ENCODE results near the gene DCTD. TPM values are rescaled to one million over a fixed set of nuclear protein-coding genes. Genes with fewer than 3 reads are reported as not detected.
"Not testable (repeated sequence)": the region's sequence is repeated elsewhere in the genome, so short reads cannot be mapped to it uniquely, and the experiment has no call there.

Gene DCTD
- total RNA-seq, 1 donor from 2014 or later: 89.1 TPM

- no peak for DNase-seq (ENCODE audit: low spot score)
Measured at GRCh38 chr4:182921608-182922007, 4.4 kb upstream of the DCTD start.

- no peak for DNase-seq (ENCODE audit: low spot score)
Measured at GRCh38 chr4:182920676-182921075, 3.5 kb upstream of the DCTD start.

- DNase-seq (ENCODE audit: low spot score): no peak
Measured at GRCh38 chr4:182918791-182919302, 1.7 kb upstream of the DCTD start.

GRCh38 chr4:182918044-182918607, 940 bp upstream of the DCTD start:
- DNase-seq (ENCODE audit: low spot score): no peak

- peak; percentile 68 for DNase-seq (ENCODE audit: low spot score)
Measured at GRCh38 chr4:182916483-182917181, 554 bp downstream of the DCTD start.

GRCh38 chr4:182914357-182914756, 2.8 kb downstream of the DCTD start:
- no peak for DNase-seq (ENCODE audit: low spot score)

- DNase-seq (ENCODE audit: low spot score): no peak
Measured at GRCh38 chr4:182913621-182914020, 3.6 kb downstream of the DCTD start.

GRCh38 chr4:182913036-182913435, 4.2 kb downstream of the DCTD start:
- no peak for DNase-seq (ENCODE audit: low spot score)

GRCh38 chr4:182908124-182908523, 9.1 kb downstream of the DCTD start:
- DNase-seq (ENCODE audit: low spot score): no peak

- no peak for DNase-seq (ENCODE audit: low spot score)
Measured at GRCh38 chr4:182907396-182907795, 9.8 kb downstream of the DCTD start.

GRCh38 chr4:182906786-182907185, 10.4 kb downstream of the DCTD start:
- DNase-seq (ENCODE audit: low spot score): no peak

- DNase-seq (ENCODE audit: low spot score): no peak
Measured at GRCh38 chr4:182905038-182905437, 12.1 kb downstream of the DCTD start.

GRCh38 chr4:182904211-182904761, 12.9 kb downstream of the DCTD start:
- DNase-seq (ENCODE audit: low spot score): no peak

- DNase-seq (ENCODE audit: low spot score): no peak
Measured at GRCh38 chr4:182903013-182903412, 14.2 kb downstream of the DCTD start.

GRCh38 chr4:182901337-182901736, 15.8 kb downstream of the DCTD start:
- no peak for DNase-seq (ENCODE audit: low spot score)

GRCh38 chr4:182900021-182900420, 17.2 kb downstream of the DCTD start:
- DNase-seq (ENCODE audit: low spot score): not testable (repeated sequence)

- DNase-seq (ENCODE audit: low spot score): no peak
Measured at GRCh38 chr4:182898479-182898799, 18.7 kb downstream of the DCTD start.

GRCh38 chr4:182897601-182898478, 19.3 kb downstream of the DCTD start:
- DNase-seq (ENCODE audit: low spot score): no peak

GRCh38 chr4:182896421-182896820, 20.8 kb downstream of the DCTD start:
- DNase-seq (ENCODE audit: low spot score): no peak

- no peak for DNase-seq (ENCODE audit: low spot score)
Measured at GRCh38 chr4:182895791-182896292, 21.3 kb downstream of the DCTD start.

GRCh38 chr4:182894681-182895275, 22.4 kb downstream of the DCTD start:
- no peak for DNase-seq (ENCODE audit: low spot score)

All from ureter (tissue), 1 donor.